HG03460 (cell line): ENCODE results near the gene FAM24B.
"Not testable (repeated sequence)": the region's sequence is repeated elsewhere in the genome, so short reads cannot be mapped to it uniquely, and the experiment has no call there.

Experiments used
- ATAC-seq: cut with Tn5 transposase; IDR thresholded peaks from one replicate; pipeline ENCODE4 v1.9.1; 2021; ENCODE audit not compliant: unreplicated experiment

Gene FAM24B

GRCh38 chr10:122879339-122880273, at the start of gene FAM24B:
FAM24B (minus strand) TSS chr10:122879581; CDS start chr10:122850515, 29,066 bp downstream.
- peak; percentile 70 for ATAC-seq

- ATAC-seq: no peak
Observed at GRCh38 chr10:122915700-122916099, 36.3 kb upstream of the FAM24B start.

- ATAC-seq: no peak
Observed at GRCh38 chr10:122911889-122912484, 32.6 kb upstream of the FAM24B start.

GRCh38 chr10:122910310-122910709, 30.9 kb upstream of the FAM24B start, which contains the start of gene FAM24A:
FAM24A (plus strand) TSS chr10:122910610; CDS start chr10:122911635, 1,025 bp downstream.
- ATAC-seq: no peak

GRCh38 chr10:122903861-122904260, 24.5 kb upstream of the FAM24B start:
- not testable (repeated sequence) for ATAC-seq

GRCh38 chr10:122894261-122894944, 15.0 kb upstream of the FAM24B start:
- ATAC-seq: no peak

- no peak for ATAC-seq
Observed at GRCh38 chr10:122884166-122884565, 4.8 kb upstream of the FAM24B start.

- no peak for ATAC-seq
Observed at GRCh38 chr10:122882766-122883165, 3.4 kb upstream of the FAM24B start.

GRCh38 chr10:122878799-122879338, 512 bp downstream of the FAM24B start:
- peak; percentile 15 for ATAC-seq

GRCh38 chr10:122877264-122877663, 2.1 kb downstream of the FAM24B start:
- ATAC-seq: no peak

GRCh38 chr10:122876467-122876855, 2.9 kb downstream of the FAM24B start:
- ATAC-seq: no peak

GRCh38 chr10:122875843-122876466, 3.4 kb downstream of the FAM24B start:
- ATAC-seq: no peak

GRCh38 chr10:122871947-122872346, 7.4 kb downstream of the FAM24B start:
- ATAC-seq: not testable (repeated sequence)

- not testable (repeated sequence) for ATAC-seq
Observed at GRCh38 chr10:122868768-122869167, 10.6 kb downstream of the FAM24B start.

GRCh38 chr10:122866757-122867482, 12.5 kb downstream of the FAM24B start:
- ATAC-seq: not testable (repeated sequence)

- ATAC-seq: no peak
Observed at GRCh38 chr10:122864901-122865300, 14.5 kb downstream of the FAM24B start.

GRCh38 chr10:122864194-122864592, 15.2 kb downstream of the FAM24B start:
- ATAC-seq: no peak

GRCh38 chr10:122863216-122864193, 15.9 kb downstream of the FAM24B start:
- ATAC-seq: no peak

- ATAC-seq: no peak
Observed at GRCh38 chr10:122861711-122862161, 17.6 kb downstream of the FAM24B start.
